Ramos (cell line): ENCODE results near the gene UCHL3.

Experiments
- in situ Hi-C: fragments of 300-500 bp; cut with MboI; formaldehyde crosslinking; loops from one replicate; pipeline ENCODE4 v1.14.3; 2022; ENCODE audit warnings: low sequenced_read_pairs; ENCODE audit not compliant: unreplicated experiment

Gene UCHL3

DNA sequence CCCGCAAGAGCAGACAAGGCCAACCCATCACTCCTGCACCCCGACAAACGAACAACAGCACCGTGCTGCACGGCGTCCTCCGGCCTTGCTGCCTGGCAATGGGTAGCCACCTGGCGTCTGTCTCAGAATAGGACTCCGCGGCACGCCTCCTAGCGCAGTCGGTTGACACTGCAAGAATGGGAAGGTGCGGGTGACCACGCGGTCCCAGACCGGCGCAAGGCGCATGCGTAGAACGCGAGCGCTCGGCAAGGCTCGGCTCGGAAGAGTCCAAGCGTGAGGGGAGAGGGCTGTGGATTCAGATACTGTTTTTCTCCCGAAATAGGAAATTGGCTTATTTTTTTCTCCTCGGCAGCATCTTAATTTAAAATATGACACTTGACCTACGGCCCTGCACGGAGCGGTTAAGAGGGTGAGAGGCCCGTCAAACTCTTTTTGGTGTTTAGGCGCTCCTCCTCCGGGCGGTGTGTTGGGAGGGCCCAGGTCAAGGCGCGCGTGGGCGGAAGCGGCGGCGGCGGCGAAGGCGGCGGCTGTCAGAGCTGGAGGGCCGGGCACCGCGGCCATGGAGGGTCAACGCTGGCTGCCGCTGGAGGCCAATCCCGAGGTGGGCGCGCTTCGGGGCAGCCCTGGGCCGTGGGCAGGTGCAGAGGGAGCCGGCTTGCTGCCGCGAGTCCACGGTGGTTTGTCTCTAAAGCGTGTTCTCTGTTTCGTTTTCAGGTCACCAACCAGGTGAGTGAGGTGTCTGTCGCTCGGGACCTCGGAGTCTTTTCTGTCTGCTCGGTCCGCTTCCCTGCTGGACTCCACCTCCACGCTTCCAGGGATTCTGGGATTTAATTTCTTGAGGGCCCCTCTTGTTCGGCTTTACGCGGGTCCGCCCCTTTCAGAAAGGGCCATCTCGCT, at the start of gene UCHL3:
Gene UCHL3, plus strand, starts transcription at position 530 of the 897 bp plus-strand sequence. Its CDS starts 30 bp downstream, at position 560.
- in situ Hi-C loops: no loop called here

DNA sequence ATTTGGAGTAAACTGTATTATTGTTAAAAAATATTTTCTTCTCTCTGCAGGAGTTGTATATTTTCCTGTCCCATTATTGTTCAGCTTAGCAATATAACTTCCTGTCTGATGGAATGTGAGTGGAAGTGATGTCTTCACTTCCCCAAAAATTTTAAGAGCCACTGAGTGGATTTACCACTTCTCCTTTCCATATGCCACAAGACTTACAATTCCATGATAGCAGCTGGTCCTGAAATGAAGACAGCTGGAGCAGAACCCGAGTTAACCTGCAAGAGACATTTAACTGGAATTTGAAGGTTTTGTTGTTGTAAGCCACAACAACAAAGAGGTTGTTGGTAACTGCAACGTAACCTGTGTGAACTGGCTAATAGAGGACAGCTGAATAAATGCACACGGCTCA, 44.3 kb upstream of the UCHL3 start:
- in situ Hi-C loops: no loop called here

GRCh38 chr13:75506018-75506417, 43.6 kb upstream of the UCHL3 start:
- in situ Hi-C loops: no loop called here

DNA sequence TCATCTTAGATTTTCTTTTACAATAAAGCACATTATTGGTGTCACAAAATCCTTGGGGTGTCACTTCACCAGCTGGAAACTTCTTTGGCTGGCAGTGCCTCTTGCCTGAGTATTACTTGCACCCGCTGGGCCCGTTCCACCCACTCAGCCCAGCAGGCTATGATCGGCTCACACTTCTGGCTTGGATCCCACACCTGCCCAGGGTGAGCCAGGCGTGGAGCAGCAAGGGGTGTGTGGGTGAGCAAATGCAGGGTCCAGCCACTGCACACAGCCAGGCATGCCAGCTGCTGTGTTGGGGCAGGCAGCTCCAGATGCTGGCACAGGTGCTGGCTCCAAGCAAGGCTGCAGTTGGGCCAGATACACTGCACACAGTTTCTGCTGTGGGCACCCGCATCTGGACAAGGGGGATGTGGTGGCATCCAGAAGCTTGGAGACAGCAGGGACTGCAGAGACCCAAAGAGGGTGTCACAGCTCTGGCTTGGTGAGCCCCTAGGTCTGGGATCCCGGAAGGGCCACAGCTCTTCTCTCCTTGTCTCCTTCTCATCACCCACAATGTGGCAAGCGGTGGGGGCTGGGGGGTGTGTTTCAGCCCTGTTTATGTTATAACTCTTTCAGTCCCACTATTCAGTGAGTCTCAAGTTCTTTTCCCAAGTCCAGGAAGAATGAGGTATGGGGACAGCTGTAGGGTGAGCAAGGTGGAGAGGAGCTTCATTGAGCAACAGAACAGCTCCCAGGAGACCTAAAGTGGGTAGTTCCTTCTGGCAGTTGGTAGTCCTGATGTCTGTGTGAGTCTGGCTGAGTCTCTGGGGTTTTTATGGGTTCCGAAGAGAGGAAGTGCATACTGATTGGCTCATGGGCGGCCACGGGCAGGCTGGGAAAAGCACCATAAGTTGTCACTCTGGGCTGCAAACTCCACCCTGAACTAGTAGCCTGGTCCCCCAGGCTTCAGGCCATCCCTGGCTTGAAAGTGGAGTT, 42.3 kb upstream of the UCHL3 start:
- in situ Hi-C loops: no loop called here

DNA sequence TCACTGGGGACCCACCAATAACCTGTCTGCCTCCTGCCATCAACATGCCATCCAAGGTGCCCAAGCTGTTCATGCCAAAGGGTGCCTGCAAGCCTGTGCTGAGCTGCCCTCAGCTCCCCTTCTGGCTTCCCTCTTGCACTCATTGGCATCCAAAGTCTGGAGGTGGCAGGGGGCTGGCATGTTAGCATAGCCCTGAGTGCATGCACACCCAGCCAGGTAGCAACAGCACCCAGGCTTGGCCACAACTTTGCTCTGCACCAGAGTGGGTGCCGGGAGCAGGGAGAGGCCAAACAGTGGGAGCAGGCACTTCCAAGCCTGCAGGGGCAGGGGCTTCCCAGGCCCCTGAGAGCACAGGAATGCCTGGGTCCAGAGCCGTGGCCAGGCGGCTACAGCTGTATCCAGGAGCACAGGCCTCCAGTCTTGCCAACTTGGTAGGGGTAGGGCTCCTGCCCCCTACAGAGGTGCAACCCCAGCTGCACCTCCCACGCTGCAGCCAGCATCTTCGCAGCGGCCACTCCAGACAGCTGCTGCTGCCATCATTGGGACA, 41.5 kb upstream of the UCHL3 start:
- in situ Hi-C loops: no loop called here

DNA sequence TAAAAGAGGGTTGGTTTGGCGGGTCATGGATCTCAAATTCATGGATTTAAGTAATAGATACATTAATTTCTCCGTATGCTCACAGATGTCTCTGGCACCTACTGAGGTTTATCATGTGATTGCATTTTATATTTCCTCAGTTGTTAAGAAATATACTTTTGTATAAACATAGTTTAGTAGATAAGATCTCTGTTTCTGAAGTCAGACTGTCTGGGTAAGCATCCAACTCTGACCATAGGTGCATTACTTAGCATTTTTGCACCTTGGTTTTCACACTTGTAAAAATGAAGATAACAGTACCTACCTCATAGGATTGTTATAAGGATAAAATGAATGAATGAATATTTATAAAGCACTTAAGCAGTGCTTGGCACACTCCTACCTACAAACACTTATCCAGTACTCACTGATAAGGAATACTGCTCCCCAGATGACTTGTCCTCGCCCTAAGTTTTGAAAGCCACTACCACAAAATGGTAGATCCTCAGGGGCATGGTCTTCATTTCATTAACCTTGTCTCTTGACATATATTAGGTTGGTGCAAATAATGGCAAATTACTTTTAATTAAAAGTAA, 38.5 kb upstream of the UCHL3 start:
- in situ Hi-C loops: no loop called here

DNA sequence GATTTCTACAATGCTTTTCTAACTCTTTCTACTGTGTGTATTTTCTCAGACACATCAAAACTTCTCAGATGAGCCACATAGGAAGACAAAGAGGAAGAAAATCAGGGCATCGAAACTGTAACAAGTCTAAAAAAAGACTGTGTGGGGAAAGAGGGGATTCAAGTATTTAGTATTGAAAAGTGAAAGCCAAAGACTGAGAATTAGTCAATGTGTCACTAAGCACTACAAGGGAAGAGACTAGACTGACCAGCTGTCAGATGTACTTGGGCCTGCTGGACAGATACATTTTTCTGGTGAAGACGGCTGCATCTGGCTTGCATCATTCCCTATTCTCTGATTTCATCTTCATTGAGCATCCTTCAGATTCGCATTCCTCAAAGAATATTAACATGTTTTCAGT, 37.3 kb upstream of the UCHL3 start:
- in situ Hi-C loops: no loop called here

DNA sequence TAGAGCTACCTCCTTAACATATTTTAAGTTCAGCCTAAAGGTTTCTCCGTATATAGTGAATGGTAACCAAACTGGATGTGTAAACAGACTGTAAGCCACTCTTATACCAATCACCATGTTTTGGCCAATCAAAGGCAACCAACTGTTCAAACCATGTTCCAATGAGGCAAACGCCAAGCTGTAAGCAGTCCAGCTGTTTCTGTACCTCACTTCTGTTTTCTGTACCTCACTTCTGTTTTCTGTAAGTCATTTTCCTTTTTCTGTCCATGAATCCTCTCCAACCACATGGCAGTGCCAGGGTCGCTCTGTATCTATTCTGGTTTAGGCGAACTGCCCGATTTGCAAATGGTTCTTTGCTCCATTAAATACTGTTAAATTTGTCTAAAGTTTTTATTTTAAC, 36.3 kb upstream of the UCHL3 start:
- in situ Hi-C loops: no loop called here

- in situ Hi-C loops: no loop called here
Observed at GRCh38 chr13:75514080-75514995, 35.3 kb upstream of the UCHL3 start.

DNA sequence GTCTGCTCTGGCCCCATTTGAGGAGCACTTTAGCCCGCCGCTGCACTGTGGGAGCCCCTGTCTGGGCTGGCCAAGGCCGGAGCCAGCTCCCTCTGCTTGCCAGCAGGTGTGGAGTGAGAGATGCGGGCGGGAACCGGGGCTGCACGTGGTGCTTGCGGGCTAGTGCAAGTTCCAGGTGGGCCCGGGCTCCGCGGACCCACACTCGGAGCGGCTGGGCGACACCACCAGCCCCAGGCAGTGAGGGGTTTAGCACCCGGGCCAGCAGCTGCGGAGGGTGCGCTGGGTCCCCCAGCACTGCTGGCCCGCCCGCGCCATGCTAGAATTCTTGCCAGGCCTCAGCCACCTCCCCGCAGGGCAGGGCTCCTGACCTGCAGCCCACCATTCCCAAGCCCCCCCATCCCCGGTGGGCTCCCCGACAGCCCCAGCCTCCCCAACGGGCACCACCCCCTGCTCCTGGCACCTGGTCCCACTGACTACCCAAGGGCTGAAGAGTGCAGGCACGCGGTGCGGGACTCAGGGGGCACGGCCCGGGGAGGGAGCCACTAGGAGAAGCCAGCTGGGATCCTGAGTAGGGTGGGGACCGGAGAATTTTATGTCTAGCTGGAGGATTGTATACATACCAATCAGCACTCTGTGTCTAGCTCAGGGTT, 31.0 kb upstream of the UCHL3 start:
- in situ Hi-C loops: no loop called here

DNA sequence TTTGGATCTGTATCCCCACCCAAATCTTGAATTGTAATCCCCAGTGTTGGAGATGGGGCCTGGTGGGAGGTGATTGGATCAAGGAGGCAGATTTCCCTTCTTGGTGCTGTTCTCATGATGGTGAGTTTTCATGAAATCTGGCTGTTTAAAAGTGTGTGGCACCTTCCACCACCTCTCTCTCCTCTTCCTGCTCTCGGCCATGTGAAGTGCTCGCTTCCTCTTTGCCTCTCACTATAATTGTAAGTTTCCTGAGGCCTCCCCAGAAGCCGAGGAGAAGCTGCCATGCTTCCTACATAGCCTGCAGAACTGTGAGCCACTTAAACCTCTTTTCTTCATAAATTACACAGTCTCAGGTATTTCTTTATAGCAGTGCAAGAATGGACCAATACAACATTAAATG, 27.6 kb upstream of the UCHL3 start:
- in situ Hi-C loops: no loop called here

DNA sequence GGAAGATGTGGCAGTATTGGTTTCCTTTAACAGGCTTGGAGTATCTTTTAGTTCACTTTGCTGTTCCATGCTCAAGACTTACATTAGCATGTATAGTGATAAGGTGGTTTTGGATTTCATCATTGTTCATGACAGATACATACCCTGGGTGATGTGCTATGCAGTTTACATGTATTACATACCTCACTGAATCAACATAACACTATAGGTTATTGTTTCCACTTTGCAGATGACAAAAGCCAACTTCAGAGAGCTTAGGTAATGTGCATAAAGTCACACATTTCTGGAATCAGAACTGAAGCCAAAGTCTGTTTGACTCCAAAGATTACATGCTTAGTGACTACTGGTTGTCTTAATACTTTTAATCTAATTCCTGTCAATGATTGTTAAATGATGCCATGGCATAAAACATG, 19.0 kb upstream of the UCHL3 start:
- in situ Hi-C loops: no loop called here

GRCh38 chr13:75533861-75534260, 15.7 kb upstream of the UCHL3 start:
- in situ Hi-C loops: no loop called here

DNA sequence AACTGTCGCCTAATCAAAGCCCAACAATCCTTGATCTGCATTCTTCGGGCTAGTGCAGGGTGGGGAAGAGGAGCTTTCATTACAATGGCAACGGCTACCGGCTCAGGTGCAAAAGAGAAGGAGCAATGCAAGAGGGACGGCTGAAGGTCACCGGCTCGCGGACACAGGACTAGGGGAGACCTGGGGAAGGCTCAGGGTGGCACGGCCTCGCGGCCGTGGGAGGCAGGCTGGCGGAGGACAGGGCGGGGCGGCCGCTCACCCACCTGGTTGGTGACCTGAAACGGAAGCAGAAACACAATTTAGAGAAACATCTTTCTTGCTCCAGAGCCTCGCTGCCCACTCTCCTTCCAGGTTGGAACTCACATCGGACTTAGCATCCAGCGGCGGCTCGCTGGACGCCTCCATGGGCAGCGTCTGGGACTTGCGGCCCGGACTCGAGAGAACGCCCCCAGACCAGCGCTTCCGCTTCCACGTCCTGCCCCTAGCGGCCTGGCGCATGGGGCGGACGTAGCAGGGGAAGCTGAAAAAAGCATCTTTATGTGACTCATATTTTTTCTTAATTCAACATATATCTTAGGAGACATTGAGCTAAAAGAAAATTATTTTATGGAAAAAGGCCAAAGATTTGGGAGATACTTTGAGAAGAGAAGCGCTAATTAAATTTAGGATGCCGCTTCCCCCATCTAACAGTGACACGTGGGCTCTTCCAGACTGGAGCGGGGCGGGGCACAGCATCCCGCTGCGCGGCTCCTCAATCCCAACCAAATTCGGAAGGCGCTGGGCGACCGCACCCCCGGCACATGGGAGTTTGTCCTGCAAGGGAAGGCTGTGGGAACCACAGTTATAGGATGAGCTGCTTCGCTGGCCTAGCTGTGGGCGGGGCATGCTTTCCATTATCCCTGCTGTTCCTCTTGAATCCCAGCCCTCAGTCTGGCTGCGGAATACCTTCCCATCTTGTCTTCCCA, 11.9 kb upstream of the UCHL3 start, which contains the start of gene COMMD6:
Gene COMMD6, minus strand, starts transcription at position 441 of the 965 bp plus-strand sequence. Its CDS starts 36 bp downstream, at position 405.
- in situ Hi-C loops: no loop called here

- in situ Hi-C loops: no loop called here
Observed at GRCh38 chr13:75541287-75541686, 8.3 kb upstream of the UCHL3 start.

- in situ Hi-C loops: no loop called here
Observed at GRCh38 chr13:75541961-75542360, 7.6 kb upstream of the UCHL3 start.

DNA sequence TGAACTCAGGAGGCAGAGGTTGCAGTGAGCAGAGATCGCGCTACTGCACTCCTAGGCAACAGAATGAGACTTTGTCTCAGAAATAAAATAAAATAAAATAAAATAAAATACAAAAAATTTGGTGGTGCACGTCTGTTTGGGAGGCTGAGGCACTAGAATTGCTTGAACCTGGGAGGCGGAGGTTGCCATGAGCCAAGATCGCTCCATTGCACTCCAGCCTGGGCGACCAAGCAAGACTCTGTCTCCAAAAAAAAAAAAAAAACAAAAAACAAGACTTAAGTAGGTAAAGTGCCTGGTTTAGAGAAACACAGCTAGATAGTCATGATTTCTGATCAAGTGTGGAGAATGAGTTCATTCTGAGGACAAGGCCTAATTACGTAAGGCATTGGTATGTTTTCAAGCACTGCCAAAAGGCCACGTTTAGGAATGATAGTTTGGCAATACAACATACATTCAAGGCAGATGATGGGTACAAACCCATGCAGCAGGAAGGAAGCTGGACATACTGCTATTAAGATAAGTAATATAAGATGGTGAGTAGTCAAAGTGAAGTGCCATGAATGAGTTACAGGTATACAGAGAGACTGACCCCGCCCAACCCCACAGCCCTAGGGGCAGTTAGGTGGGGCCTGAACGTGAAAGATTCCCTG, 4.8 kb upstream of the UCHL3 start:
- in situ Hi-C loops: no loop called here
